Measurements from ENCODE around the gene GPR157.

The GPR157 gene

DNA sequence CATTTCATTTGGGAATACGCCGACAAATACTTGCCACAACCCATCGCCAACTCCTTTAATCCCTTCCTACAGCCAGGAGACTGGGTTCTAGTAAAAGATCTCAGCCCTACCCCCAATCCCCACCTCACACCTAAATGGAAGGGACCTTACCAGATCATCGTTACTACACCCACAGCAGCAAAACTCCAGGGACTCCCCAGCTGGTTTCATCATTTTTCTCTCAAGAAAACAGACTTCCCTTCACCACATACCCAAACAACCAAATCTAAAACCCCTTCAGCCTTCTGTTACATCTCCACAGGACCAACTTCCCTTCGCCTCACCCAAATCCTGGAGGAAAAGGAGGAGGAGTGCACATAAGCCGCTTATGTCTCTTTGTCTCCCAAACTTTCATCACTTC, 35.8 kb downstream of the GPR157 start:
- 96% methylated on average over 4 of the region's 6 CpGs for WGBS (ENCODE audit: insufficient coverage)
- no peak for DNase-seq
- ChIA-PET POLR2A (interaction anchor here (1.5 kb wide), 1 partner anchor 11 kb away, joined by 3 read pairs; no protein-coding TSS in a partner anchor), CTCF (interaction anchor here (0.7 to 2.7 kb wide), 7 partner anchors 8 to 89 kb away, joined by 3 to 7 read pairs (median 3); no protein-coding TSS in a partner anchor)
- H3K9me3 ChIP-seq (ENCODE audit: control extremely low read depth in 1 of 5, control insufficient read depth in 4 of 5, insufficient read depth in 2 of 5, low read depth in 1 of 5, low read length in 4 of 5) = peaks cover 0 to 10% (median 4%) of the 10 kb centered on the region in 5 experiments
- H3K4me3 ChIP-seq (ENCODE audit: control insufficient read depth in 1 of 7, extremely low read depth in 1 of 7, insufficient read depth in 4 of 7, low read depth in 2 of 7, low read length in 6 of 7) = peak overlapping the region in 1 of 7 experiments; percentile 40
- no peak overlapping the region for H3K27ac ChIP-seq (ENCODE audit: insufficient read depth in 1 of 2, low read depth in 1 of 2, low read length in 2 of 2, poor library complexity in 1 of 2, severe bottlenecking in 2 of 2)
- no peaks in the 10 kb centered on the region for H3K27me3 ChIP-seq (replicated peaks in 2 of 5; ENCODE audit: control insufficient read depth in 4 of 5, insufficient read depth in 5 of 5, low read length in 4 of 5)
- peaks cover 2 to 17% (median 16%) of the 10 kb centered on the region in 4 experiments for H3K4me1 ChIP-seq (ENCODE audit: control extremely low read depth in 1 of 4, control insufficient read depth in 4 of 4, insufficient read depth in 4 of 4, low read length in 3 of 4)
- no peaks in the 10 kb centered on the region for H3K36me3 ChIP-seq (ENCODE audit: control insufficient read depth in 4 of 4, insufficient read depth in 4 of 4, low read length in 3 of 4)

DNA sequence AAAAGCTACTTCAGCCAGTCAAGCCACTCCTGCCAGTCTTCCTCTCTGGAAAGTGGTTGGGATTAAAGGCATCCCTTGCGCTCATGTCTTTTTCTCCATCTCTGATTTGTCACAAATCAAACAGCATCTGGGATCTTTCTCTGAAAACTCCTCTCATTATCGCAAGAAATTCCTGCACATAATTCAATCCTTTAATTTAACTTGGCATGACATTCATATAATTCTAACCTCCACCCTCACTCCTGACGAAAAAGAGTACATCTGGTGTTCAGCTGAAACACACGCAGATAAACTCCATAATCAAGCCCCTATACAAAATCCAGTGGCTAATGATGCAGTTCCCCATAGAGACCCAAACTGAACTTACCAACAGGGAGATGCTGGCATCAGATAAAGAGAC, 40.1 kb downstream of the GPR157 start:
- ChIA-PET POLR2A (no interaction called here), CTCF (interaction anchor here (1.3 kb wide), 1 partner anchor 14 kb away, joined by 3 read pairs; no protein-coding TSS in a partner anchor)
- H3K27ac ChIP-seq (ENCODE audit: insufficient read depth in 1 of 2, low read depth in 1 of 2, low read length in 2 of 2, poor library complexity in 1 of 2, severe bottlenecking in 2 of 2) = no peak overlapping the region
- no peaks in the 10 kb centered on the region for H3K36me3 ChIP-seq (ENCODE audit: control insufficient read depth in 4 of 4, insufficient read depth in 4 of 4, low read length in 3 of 4)
- 90% methylated on average over 4 of the region's 4 CpGs for WGBS (ENCODE audit: insufficient coverage)
- H3K9me3 ChIP-seq (ENCODE audit: control extremely low read depth in 1 of 5, control insufficient read depth in 4 of 5, insufficient read depth in 2 of 5, low read depth in 1 of 5, low read length in 4 of 5) = peaks cover 0 to 5% (median 0%) of the 10 kb centered on the region in 5 experiments
- no peak overlapping the region for H3K4me3 ChIP-seq (ENCODE audit: control insufficient read depth in 1 of 7, extremely low read depth in 1 of 7, insufficient read depth in 4 of 7, low read depth in 2 of 7, low read length in 6 of 7)
- H3K27me3 ChIP-seq (replicated peaks in 2 of 5; ENCODE audit: control insufficient read depth in 4 of 5, insufficient read depth in 5 of 5, low read length in 4 of 5) = no peaks in the 10 kb centered on the region
- no peak for DNase-seq
- peaks cover 12 to 40% (median 33%) of the 10 kb centered on the region in 4 experiments for H3K4me1 ChIP-seq (ENCODE audit: control extremely low read depth in 1 of 4, control insufficient read depth in 4 of 4, insufficient read depth in 4 of 4, low read length in 3 of 4)

DNA sequence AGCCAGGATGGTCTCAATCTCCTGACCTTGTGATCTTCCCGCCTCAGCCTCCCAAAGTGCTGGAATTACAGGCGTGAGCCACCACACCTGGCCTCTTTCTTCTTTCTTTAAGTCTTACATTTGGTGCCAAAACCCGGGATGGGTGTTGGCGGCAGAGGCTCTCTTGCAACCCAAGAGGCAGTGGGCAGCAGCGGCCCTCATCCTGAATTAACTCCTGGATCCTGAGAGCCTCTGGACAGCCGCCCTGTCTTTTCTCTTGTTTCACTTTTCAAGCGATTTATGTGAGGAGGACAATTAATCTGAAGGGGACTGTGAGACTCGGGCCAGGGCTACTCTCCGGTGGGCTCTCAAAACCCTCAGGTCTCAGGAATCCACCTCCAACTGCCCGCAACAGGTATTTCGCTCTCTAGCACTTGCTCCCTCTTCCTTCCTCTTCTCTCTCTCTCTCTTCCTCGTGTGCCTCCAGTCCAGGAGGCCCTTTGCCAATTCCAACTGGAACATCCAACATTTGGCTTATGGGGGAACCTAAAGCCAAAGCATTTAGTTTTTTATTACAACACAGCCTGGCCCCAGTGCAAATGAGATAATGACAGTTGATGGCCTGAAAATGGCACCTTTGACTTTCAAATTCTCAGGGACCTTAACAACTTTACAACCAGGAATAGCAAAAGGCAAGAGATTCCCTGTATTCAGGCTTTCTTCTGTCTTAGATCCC, 41.3 kb downstream of the GPR157 start:
- H3K9me3 ChIP-seq (ENCODE audit: control extremely low read depth in 1 of 5, control insufficient read depth in 4 of 5, insufficient read depth in 2 of 5, low read depth in 1 of 5, low read length in 4 of 5) = peaks cover 0 to 5% (median 0%) of the 10 kb centered on the region in 5 experiments
- 96% methylated on average over 8 of the region's 12 CpGs for WGBS (ENCODE audit: insufficient coverage)
- ChIA-PET POLR2A (no interaction called here), CTCF (interaction anchor here (1.3 kb wide), 1 partner anchor 13 kb away, joined by 3 read pairs; no protein-coding TSS in a partner anchor)
- peaks cover 14 to 38% (median 33%) of the 10 kb centered on the region in 4 experiments for H3K4me1 ChIP-seq (ENCODE audit: control extremely low read depth in 1 of 4, control insufficient read depth in 4 of 4, insufficient read depth in 4 of 4, low read length in 3 of 4)
- no peaks in the 10 kb centered on the region for H3K36me3 ChIP-seq (ENCODE audit: control insufficient read depth in 4 of 4, insufficient read depth in 4 of 4, low read length in 3 of 4)
- no peak overlapping the region for H3K27ac ChIP-seq (ENCODE audit: insufficient read depth in 1 of 2, low read depth in 1 of 2, low read length in 2 of 2, poor library complexity in 1 of 2, severe bottlenecking in 2 of 2)
- no peaks in the 10 kb centered on the region for H3K27me3 ChIP-seq (replicated peaks in 2 of 5; ENCODE audit: control insufficient read depth in 4 of 5, insufficient read depth in 5 of 5, low read length in 4 of 5)
- DNase-seq = no peak
- no peak overlapping the region for H3K4me3 ChIP-seq (ENCODE audit: control insufficient read depth in 1 of 7, extremely low read depth in 1 of 7, insufficient read depth in 4 of 7, low read depth in 2 of 7, low read length in 6 of 7)

DNA sequence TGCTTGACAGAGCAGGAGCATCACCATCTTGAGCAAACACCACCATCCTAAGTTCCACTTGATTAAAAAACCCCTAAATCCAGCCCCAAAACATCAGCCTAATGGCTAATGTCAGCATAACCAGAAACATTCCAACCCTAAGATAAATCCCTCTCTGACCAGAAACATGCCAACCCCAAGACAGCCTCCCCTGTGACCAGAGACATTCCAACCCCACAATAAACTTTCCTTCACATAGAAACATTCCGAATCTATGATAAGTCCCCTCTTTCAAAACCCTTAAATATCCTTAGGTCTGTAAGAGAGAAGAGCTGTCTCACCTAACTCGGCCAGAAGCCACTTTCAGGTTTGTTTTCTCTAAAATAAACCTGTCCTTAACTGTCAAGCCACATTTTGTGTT, 42.1 kb downstream of the GPR157 start:
- Histone ChIP-seq H3K27me3 (replicated peaks in 2 of 5; ENCODE audit: control insufficient read depth in 4 of 5, insufficient read depth in 5 of 5, low read length in 4 of 5) (no peaks in the 10 kb centered on the region), H3K4me1 (ENCODE audit: control extremely low read depth in 1 of 4, control insufficient read depth in 4 of 4, insufficient read depth in 4 of 4, low read length in 3 of 4) (peaks cover 18 to 45% (median 40%) of the 10 kb centered on the region in 4 experiments), H3K9me3 (ENCODE audit: control extremely low read depth in 1 of 5, control insufficient read depth in 4 of 5, insufficient read depth in 2 of 5, low read depth in 1 of 5, low read length in 4 of 5) (peaks cover 0 to 5% (median 0%) of the 10 kb centered on the region in 5 experiments), H3K36me3 (ENCODE audit: control insufficient read depth in 4 of 4, insufficient read depth in 4 of 4, low read length in 3 of 4) (no peaks in the 10 kb centered on the region), H3K27ac (ENCODE audit: insufficient read depth in 1 of 2, low read depth in 1 of 2, low read length in 2 of 2, poor library complexity in 1 of 2, severe bottlenecking in 2 of 2) (no peak overlapping the region), H3K4me3 (ENCODE audit: control insufficient read depth in 1 of 7, extremely low read depth in 1 of 7, insufficient read depth in 4 of 7, low read depth in 2 of 7, low read length in 6 of 7) (no peak overlapping the region)
- POLR2A ChIA-PET = no interaction called here
- 100% methylated on average over 1 of the region's 2 CpGs for WGBS (ENCODE audit: insufficient coverage)
- CTCF ChIA-PET = no interaction called here
- DNase-seq = no peak

DNA sequence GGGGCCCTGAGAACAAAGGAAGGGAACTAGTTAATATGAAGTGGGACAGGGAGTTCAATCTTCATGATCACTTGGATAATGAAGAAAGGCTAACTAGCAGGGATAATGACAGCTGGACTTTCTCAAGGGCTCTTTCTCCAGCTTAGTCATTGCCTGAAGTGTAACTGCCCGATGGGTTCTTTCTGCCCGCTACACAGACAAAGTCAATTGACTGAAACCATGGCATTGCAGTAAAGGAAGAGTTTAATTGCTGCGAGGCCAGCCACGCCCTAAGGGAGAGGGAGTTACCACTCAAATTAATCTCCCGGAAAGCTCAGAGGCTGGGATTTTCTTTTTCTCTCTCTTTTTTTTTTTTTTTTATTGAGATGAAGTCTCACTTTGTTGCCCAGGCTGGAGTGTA, 42.9 kb downstream of the GPR157 start:
- ChIA-PET CTCF (interaction anchor here (0.8 to 4.5 kb wide), 4 partner anchors 11 to 21 kb away, joined by 3 to 27 read pairs (median 10); no protein-coding TSS in a partner anchor), POLR2A (no interaction called here)
- DNase-seq = no peak
- H3K4me1 ChIP-seq (ENCODE audit: control extremely low read depth in 1 of 4, control insufficient read depth in 4 of 4, insufficient read depth in 4 of 4, low read length in 3 of 4) = peaks cover 20 to 48% (median 41%) of the 10 kb centered on the region in 4 experiments
- no peak overlapping the region for H3K27ac ChIP-seq (ENCODE audit: insufficient read depth in 1 of 2, low read depth in 1 of 2, low read length in 2 of 2, poor library complexity in 1 of 2, severe bottlenecking in 2 of 2)
- H3K36me3 ChIP-seq (ENCODE audit: control insufficient read depth in 4 of 4, insufficient read depth in 4 of 4, low read length in 3 of 4) = no peaks in the 10 kb centered on the region
- no peak overlapping the region for H3K4me3 ChIP-seq (ENCODE audit: control insufficient read depth in 1 of 7, extremely low read depth in 1 of 7, insufficient read depth in 4 of 7, low read depth in 2 of 7, low read length in 6 of 7)
- peaks cover 0 to 5% (median 0%) of the 10 kb centered on the region in 5 experiments for H3K9me3 ChIP-seq (ENCODE audit: control extremely low read depth in 1 of 5, control insufficient read depth in 4 of 5, insufficient read depth in 2 of 5, low read depth in 1 of 5, low read length in 4 of 5)
- no peaks in the 10 kb centered on the region for H3K27me3 ChIP-seq (replicated peaks in 2 of 5; ENCODE audit: control insufficient read depth in 4 of 5, insufficient read depth in 5 of 5, low read length in 4 of 5)
- WGBS (ENCODE audit: insufficient coverage) = 93% methylated on average over 3 of the region's 5 CpGs

DNA sequence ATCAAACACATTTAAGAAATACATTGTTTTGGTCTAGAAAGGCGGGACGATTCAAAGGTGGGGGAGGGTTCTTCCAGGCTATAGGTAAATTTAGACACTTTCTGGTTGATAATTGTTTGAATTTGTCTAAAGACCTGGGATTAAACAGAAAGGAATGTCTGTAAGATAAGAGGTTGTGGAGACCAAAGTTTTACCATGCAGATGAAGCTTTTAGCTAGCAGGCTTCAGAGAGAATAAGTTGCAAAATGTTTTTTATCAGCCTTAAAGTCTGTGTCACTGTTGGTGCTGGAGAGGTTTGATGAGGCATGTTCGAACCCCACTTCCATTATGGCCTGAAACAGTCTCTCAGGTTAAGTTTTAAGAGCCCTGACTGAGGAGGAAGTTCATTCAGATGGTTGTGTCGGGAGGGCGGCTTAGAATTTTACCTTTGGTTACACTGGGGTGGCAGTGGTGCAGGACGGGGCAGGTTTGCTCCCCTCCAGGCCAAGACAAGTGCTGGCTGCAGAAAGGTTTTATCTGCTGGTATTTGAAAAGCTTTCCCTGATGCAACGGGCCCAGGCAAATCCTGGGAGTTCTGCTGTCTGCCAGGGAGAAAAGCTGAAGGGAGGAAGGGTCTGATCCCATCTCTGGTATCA, 43.5 kb downstream of the GPR157 start:
- Histone ChIP-seq H3K27ac (ENCODE audit: insufficient read depth in 1 of 2, low read depth in 1 of 2, low read length in 2 of 2, poor library complexity in 1 of 2, severe bottlenecking in 2 of 2) (no peak overlapping the region), H3K4me3 (ENCODE audit: control insufficient read depth in 1 of 7, extremely low read depth in 1 of 7, insufficient read depth in 4 of 7, low read depth in 2 of 7, low read length in 6 of 7) (no peak overlapping the region), H3K36me3 (ENCODE audit: control insufficient read depth in 4 of 4, insufficient read depth in 4 of 4, low read length in 3 of 4) (no peaks in the 10 kb centered on the region), H3K9me3 (ENCODE audit: control extremely low read depth in 1 of 5, control insufficient read depth in 4 of 5, insufficient read depth in 2 of 5, low read depth in 1 of 5, low read length in 4 of 5) (peaks cover 0 to 5% (median 0%) of the 10 kb centered on the region in 5 experiments), H3K27me3 (replicated peaks in 2 of 5; ENCODE audit: control insufficient read depth in 4 of 5, insufficient read depth in 5 of 5, low read length in 4 of 5) (no peaks in the 10 kb centered on the region), H3K4me1 (ENCODE audit: control extremely low read depth in 1 of 4, control insufficient read depth in 4 of 4, insufficient read depth in 4 of 4, low read length in 3 of 4) (peaks cover 22 to 54% (median 45%) of the 10 kb centered on the region in 4 experiments)
- peak in 2 of 3 donors; percentile 39 to 48 for DNase-seq
- WGBS (ENCODE audit: insufficient coverage) = 45% methylated on average over 6 of the region's 7 CpGs
- CTCF ChIA-PET = interaction anchor here (0.8 to 4.5 kb wide), 6 partner anchors 8 to 95 kb away, joined by 3 to 27 read pairs (median 5); no protein-coding TSS in a partner anchor
- POLR2A ChIA-PET = interaction anchor here (0.9 kb wide), 1 partner anchor 11 kb away, joined by 3 read pairs; no protein-coding TSS in a partner anchor

All from common myeloid progenitor, CD34-positive (primary cell).